Measurements from ENCODE around the gene ENTREP1. TPM values are rescaled to one million over a fixed set of nuclear protein-coding genes. Genes with fewer than 3 reads are reported as not detected.
A peak's percentile ranks its signal among the peaks of the same experiment; 100 is the strongest.

The ENTREP1 gene
- polyA plus RNA-seq, 1 experiment = 0.02 TPM

GRCh38 chr9:69412741-69413150, 87.7 kb downstream of the ENTREP1 start:
- CTCF ChIA-PET = interaction anchor here (0.6 to 1.6 kb wide), 12 partner anchors 9 to 844 kb away, joined by 3 to 20 read pairs (median 4); no protein-coding TSS in a partner anchor
- Histone ChIP-seq H3K36me3 (ENCODE audit: control insufficient read depth, insufficient read depth, low read length) (no peaks in the 10 kb centered on the region), H3K27me3 (ENCODE audit: control insufficient read depth, insufficient read depth, low read length) (0 out of 2 replicates have a peak, but pooled peaks cover 2% of the 10 kb centered on the region), H3K4me3 (ENCODE audit: low read depth, low read length) (no peak overlapping the region)
- POLR2A ChIA-PET = no interaction called here
- TF ChIP-seq CTCF (IDR thresholded peaks at IDR 0.05; ENCODE audit: insufficient read depth, low read depth, low read length) = peak; percentile 87
- peak; percentile 1 for DNase-seq (ENCODE audit: low read depth)

GRCh38 chr9:69420611-69421270, 95.7 kb downstream of the ENTREP1 start:
- ChIA-PET CTCF (interaction anchor here (0.7 to 5.5 kb wide), 19 partner anchors 8 to 809 kb away, joined by 3 to 98 read pairs (median 3); partner anchors contain the start of gene APBA1), POLR2A (no interaction called here)

GRCh38 chr9:69421908-69422801, 97.1 kb downstream of the ENTREP1 start:
- H3K27me3 ChIP-seq (ENCODE audit: control insufficient read depth, insufficient read depth, low read length) = no peaks in the 10 kb centered on the region
- peak; percentile 5 for DNase-seq (ENCODE audit: low read depth)
- peak; percentile 65 for TF ChIP-seq CTCF (IDR thresholded peaks at IDR 0.05; ENCODE audit: insufficient read depth, low read depth, low read length)
- no peaks in the 10 kb centered on the region for H3K36me3 ChIP-seq (ENCODE audit: control insufficient read depth, insufficient read depth, low read length)
- CTCF ChIA-PET = interaction anchor here (0.6 to 5.5 kb wide), 51 partner anchors 9 to 808 kb away, joined by 3 to 98 read pairs (median 4); partner anchors contain the start of gene APBA1
- POLR2A ChIA-PET = no interaction called here
- H3K4me3 ChIP-seq (ENCODE audit: low read depth, low read length) = no peak overlapping the region

More at GRCh38 chr9:69420611-69421270, 95.7 kb downstream of the ENTREP1 start:
- Histone ChIP-seq H3K27me3 (ENCODE audit: control insufficient read depth, insufficient read depth, low read length) (no peaks in the 10 kb centered on the region), H3K4me3 (ENCODE audit: low read depth, low read length) (no peak overlapping the region), H3K36me3 (ENCODE audit: control insufficient read depth, insufficient read depth, low read length) (no peaks in the 10 kb centered on the region)
- DNase-seq (ENCODE audit: low read depth) = no peak
- no peak for TF ChIP-seq CTCF (IDR thresholded peaks at IDR 0.05; ENCODE audit: insufficient read depth, low read depth, low read length)

DNA sequence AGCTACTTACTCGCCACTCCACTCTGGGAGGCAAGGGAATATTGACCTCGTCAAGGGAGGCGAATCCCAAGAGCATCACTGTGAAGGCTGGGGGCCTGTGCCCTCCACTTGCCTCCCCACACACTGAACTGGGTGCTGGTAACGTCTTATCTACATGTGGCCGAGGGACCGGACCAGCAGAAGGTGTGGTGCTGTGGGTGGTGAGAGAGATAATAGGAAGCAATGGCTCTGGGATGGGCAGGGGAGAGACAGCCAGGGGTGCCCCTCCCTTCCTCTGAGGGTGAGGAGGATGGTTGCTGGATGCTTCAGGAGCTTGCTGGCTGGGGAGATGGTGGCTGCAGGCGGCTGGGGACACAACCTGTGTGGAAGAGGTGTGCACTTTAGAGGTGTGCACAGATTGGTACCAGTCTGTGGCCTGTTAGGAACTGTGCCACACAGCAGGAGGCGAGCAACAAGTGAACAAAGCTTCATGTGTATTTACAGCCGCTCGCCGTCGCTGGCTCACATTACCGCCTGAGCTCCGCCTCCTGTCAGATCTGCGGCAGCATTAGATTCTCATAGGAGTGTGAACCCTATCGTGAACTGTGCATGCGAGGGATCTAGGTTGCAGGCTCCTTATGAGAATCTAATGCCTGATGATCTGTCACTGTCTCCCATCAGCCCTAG, 100.3 kb downstream of the ENTREP1 start:
- CTCF ChIA-PET = interaction anchor here (1.2 to 2.2 kb wide), 5 partner anchors 12 to 247 kb away, joined by 4 to 11 read pairs (median 5); partner anchors contain the start of gene APBA1
- Histone ChIP-seq H3K27me3 (ENCODE audit: control insufficient read depth, insufficient read depth, low read length) (no peaks in the 10 kb centered on the region), H3K4me3 (ENCODE audit: low read depth, low read length) (no peak overlapping the region), H3K36me3 (ENCODE audit: control insufficient read depth, insufficient read depth, low read length) (no peaks in the 10 kb centered on the region)
- TF ChIP-seq CTCF (IDR thresholded peaks at IDR 0.05; ENCODE audit: insufficient read depth, low read depth, low read length) = no peak
- DNase-seq (ENCODE audit: low read depth) = no peak
- POLR2A ChIA-PET = no interaction called here
